ENCODE data around the gene OTX2.

The OTX2 gene

GRCh38 chr14:56811593-56812363, 1.5 kb upstream of the OTX2 start:
- DNase-seq: no peak

DNA sequence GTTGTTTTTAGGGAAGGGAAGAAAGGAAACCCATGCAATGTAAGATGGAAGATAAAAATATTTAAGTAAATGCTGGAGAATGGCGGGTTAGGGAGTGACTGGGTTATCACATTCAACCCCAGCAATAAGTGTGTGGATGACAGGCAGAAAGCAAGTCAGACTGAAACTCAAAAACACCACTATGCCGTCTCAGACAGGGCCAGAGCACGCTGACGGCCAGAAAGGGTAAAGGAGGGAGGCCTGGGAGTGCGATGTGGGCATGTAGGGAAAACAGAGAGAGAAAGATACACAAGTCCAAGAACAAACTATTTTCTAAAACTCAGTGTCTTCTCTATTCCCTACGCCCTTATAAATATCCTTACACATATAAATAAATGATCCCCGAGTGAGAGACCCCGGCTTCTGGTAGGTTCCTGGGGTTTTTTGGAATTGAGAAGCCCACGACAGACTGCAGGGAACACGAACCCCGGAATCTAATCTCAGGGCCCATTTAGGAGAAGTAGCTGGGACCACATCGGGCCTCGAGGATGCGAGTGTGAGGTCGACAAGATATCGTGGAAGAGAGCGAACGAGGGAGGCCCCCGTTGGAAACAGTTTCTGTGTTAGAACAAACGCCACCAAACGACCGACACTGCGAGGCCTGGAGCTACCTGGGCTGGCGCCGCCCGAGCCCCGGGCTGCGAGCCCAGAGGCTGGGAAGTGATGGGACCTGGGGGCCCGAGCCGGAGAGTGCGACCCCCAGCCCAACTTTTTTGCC, 735 bp upstream of the OTX2 start:
- DNase-seq: no peak

DNA sequence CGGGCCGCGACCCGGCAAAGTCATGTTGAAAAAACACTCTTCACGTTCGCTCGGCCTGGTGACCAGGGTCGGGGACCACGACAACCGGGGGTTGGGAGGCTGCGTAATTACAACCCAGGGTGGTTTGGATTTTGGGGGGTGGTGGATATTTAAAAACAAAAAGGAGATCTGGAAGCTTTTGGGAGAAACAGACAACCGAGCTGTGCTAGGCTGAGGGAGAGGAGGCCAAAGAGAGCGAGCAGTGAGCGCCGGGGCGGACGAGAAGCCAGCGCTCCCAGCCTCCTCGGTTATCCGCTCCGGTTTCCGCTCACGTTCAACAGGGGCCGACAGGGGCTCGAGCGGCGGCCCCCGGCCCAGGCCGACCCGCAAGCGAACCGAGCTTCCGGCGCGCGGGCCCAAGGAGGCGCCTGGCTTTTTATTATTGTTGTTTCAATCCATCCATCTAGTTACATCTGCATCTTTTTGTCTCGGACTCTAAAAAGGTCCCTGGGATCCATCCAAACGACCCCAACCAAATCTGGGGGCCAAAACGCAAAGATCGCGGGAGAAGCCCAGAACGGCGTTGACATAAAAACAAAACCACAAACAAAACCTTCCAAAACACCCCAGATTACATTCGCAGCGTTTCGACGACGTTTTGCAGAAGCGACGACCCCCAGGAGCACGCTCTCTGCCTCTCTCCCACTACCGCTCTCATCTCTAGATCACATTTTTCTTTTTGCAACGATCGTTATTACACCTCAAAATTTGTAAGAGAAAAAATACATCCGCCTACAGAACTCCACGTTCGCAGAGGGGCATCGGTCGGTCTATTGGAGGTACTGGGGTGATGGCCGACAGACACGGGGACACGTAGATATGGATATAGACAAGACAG, 771 bp downstream of the OTX2 start:
- no peak for DNase-seq

DNA sequence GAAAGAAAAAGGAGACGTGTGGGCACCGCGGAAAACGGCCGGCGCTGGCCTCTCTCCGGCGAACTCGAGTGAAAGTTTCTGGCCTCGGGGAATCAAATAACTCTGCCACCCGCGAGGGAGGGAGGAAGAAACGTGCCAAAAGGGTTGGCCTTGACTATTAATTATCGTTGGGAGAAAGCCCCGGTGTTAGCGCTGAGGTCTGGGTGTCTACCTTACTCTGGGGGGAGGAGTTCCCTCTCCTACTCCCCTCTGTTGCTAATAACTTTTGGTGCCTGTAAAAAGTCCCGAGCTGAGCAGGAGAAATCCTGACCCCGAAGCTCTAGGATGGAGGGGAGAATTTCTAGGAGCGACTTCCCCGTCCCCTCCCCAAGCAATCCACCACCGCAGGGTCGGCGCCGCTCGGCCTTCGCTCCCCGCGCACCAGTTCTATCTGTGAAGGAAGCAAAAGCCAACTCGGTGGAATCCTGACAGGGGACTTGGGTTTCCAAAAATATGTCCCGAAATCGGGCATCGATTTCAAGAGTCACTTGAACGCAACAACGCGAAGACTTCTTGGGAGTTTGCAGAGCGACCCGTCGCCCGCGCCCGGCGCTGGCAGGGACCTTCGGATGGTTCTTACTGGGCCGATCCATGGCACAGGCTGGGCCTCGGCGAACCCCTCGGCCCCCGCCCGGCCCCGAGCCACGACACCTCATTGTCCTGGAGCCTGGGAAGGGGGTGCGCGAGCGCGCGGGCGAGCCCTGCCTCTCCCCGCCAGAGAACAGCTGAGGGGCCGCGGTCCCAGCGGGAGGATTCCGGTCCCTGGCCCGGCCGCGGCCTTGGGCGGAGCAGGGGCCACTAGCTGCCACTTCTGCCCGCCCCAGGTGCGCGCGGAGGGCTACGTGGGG, 1.7 kb downstream of the OTX2 start:
- DNase-seq: no peak

GRCh38 chr14:56808110-56808382, 2.2 kb downstream of the OTX2 start:
- DNase-seq: no peak

DNA sequence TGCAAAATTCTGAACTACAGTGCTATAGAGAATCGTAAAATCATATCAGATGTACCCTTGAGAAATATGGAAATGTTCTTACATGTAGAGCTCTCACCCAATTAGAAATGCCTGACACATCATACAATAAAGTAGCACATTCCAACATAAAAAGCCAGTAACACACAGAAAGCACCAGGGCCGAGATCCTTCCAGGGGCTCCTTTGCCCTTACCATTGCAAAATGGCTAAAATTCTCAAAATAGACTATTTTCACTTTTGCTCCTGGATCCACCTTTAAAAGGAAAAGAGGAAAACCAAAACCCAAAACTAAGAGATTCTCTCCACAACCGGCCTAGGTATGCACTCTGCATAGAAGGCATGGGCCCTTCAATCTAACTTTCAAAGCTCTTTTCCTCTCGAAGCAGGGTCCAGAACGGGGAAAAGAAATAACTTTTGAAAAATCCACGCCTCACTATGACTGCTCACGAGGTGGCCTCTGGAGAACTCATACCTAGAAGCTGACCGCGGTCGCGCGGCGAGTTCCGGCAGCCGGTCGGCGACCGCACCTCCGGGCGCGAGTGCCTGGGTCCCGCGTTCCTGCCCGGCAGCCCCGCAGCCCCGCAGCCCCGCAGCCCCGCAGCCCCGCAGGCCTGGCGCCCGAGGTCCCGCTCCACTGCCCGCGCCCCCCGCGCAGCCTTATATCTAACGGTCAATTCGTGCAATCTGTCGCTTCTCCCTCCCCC, 2.7 kb downstream of the OTX2 start:
- DNase-seq: no peak

GRCh38 chr14:56806760-56807159, 3.5 kb downstream of the OTX2 start:
- DNase-seq: no peak

DNA sequence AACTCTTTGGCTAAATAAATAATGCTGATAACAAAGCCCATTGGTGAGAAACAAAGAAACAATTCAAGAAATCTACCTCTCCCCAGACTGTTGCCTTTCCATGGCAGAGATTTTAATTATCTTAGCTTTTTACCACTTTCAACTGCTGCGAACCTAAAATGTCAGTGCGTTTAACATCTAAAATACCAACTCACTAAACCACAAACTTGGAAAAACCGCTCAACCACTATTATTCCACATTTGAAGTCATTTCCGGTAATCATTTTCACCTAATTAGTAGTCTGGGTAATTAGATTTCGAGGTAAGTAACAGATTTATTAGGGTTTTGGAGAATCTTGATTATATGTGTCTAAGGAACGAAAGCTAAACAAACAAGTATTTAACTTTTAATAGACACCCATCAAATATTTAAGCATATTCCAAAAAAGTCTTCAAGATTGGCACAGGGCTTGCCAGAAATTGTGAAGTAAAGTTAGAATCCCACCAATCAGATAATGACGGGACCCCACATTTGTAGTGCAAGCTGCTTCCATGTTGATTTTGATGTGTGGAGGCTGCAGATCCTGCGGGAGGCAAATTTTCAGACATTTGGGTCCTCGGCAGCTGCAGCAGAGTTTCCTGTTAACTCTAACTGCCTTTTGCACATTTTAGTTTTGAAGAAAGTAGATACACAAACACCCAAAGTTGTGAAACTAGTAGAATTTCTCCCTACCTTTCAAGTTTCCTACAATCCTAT, 4.1 kb downstream of the OTX2 start:
- no peak for DNase-seq

DNA sequence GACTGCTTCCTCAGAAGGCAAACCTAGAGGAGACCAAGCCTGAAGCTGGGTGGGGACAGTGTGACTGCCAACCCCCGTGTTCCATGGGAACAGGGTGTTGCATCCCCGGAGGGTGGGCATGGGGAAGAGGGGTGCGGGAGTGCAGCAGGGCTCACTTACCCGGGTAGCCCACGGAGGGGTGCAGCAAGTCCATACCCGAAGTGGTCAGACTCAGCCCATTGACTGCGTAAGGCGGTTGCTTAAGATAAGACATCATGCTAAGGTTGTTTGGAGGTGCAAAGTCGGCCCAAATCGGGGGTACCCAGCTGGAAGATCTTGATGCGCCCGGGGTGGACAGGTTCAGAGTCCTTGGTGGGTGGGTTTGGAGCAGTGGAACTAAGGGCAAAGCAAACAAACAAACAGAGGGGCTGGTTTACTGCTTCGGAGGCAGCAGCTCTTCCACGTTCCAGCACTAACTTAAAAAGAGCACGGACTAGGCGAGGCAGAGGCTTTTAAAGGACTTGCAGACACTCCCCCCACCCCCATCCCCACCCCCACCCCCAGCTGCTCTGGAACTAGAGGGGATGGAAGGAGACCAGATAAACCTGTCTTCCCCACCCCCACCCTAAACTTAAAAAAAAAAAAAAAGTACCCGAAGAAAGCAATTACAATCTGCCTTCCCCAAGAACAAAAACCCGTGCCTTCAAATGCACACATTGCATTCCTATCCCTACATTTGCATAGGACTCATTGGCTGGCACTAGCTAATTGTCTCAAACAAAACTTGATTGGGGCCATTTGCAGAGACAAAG, 4.9 kb downstream of the OTX2 start:
- DNase-seq: no peak

DNA sequence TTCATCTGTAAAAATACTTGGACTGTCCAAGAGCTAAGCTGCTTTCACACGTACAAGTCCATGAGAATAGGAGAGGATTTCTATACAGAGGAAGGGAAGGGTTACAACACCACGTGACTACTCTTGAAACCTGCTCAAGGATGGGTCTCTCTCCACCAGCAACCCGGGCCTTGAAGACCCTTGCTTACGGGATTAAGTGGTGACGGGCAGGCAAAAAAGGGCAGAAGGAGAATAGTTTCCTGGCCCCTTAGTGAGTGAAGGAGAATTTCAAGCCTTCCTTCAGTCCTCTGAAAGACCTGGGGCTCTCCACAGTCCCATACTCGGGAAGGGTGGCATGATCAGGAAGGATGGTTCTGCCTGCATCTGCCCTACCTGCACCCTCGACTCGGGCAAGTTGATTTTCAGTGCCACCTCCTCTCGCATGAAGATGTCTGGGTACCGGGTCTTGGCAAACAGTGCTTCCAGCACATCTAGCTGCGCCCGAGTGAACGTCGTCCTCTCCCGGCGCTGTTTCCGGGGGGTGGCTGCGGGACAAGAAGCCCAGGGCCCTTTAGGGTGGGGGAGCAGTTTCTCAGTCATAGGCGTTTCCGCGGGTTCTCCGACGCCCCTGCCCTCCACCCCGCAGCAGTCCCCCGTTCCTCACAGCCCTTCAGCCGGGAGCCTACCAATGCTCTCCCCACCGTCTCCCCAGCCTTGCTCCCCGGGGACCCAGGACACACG, 6.3 kb downstream of the OTX2 start:
- DNase-seq: no peak

GRCh38 chr14:56801920-56802319, 8.4 kb downstream of the OTX2 start:
- DNase-seq: no peak

DNA sequence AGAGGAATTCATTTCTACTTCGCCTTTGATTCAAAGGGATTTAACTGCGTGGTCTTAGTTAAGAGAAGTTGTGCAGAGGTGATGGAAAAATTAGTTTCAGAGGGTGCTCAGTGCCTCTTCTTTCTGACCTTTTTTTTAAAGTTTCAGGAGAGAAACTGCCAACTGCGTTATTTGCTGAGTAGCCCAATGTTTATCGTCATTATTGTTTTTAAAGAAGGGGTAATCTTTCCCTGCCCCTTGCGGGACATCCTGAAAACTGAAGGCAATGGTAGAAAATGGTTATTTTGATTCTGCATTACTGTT, 11.0 kb downstream of the OTX2 start:
- DNase-seq: no peak

DNA sequence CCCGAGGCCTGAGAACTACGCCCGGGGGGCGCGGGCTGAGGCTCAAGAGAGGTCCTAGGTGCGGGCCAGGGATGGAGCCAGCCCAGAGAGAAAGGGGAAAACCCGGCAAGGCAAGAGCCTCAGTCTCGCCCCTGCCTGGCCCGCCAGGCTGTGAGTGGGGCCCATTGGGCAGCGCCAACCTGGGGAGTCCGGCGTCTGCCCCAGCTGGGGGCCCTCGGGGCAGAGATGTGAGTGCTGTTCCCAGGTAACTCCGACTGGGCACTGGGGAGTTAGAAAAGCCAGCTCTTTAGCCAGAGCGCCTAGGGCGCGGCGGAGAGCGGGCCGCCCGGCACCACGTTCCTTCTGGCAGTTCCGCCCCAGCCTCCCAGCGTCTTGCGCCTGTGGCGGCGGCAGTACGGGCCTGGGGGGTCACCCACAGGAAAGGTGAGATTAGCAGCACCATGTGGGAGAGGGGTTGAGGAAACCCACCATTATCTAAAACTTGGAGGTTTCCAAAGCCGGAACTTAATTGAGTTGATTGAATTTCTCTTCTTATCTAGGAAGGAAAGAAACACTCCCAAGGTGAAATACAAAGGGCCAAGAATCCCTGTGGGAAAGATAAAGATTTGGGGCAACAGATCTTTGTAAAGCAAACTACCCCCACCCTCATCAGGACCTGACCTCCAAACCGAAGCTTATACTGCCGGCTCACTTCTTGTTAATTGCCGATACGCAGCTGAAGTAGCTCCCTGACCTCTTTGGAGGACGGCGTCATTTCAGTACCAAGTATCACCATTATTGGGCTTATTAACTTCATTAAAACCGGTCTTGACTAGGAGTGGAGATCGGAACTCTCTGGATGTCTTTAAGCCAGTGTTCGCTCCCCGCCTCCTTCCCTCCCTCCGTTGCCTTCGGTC, 11.6 kb downstream of the OTX2 start:
- no peak for DNase-seq

DNA sequence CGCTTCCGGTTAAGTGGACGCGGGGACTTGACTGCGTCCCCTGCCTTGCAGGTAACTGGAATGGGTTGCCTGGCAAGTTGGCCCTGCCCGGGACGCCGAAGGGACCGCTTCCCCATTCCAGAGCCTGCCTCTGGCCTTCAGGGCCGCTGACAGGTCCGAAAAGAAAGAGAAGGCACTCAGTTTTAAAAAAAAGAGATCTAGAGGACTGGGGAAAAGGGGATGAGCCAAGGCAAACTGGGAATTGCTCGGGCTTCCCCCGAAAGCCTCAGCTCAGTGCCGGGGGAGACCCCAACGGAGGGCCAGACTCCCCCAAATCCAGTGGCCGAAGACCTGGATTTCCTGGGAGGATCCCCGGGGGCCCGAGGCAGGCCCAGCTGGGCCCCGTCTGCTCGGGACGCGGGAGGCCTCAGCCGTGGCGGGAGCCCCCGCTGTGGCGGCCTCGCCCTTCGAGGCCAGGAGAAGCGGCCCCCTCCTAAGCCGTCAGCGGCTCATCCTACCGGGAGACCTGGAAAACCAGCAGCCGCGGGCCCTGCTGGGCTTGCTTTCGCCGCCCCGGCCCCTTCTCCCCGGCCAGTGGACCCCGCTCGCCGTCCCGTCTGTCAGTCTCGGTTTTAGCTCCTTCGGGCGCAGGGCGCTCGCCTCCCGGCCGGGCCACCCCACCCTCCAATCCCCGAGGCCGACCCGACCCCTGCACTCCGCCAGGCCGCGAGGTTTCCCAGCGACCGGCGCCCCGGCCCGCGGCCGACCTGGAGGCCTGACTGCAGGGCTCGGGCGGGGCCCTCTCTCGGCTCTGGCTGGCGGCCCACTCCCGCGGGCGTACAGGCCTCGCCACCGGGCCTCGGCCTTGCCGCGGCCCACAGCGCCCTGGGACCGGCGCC, 12.5 kb downstream of the OTX2 start:
- no peak for DNase-seq

GRCh38 chr14:56797003-56797568, 13.2 kb downstream of the OTX2 start:
- no peak for DNase-seq

GRCh38 chr14:56796259-56796658, 14.0 kb downstream of the OTX2 start:
- no peak for DNase-seq

DNA sequence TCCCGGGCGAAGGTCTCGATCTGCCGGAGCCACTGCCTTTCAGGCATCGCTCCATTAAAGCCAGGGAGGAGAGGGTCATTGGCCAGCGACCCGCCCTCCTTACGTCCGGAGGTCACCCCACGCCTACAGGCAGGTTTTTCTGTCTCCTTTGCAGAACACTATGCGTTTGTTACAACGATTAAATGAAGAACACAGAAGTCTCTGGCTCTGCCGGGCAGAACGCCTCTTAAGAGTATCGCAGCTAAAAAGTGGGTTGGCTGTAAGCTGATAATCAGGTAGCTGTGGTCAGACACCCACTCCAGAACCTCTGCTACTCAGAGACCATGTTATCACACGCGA, 15.0 kb downstream of the OTX2 start:
- DNase-seq: no peak

All from stimulated activated CD4-positive, alpha-beta T cell treated with anti-CD3 and anti-CD28 coated beads, Interleukin-2, amount 100 ng/mL, for 24 hours (primary cell).